ENCODE data around the gene MESP2.

DNA sequence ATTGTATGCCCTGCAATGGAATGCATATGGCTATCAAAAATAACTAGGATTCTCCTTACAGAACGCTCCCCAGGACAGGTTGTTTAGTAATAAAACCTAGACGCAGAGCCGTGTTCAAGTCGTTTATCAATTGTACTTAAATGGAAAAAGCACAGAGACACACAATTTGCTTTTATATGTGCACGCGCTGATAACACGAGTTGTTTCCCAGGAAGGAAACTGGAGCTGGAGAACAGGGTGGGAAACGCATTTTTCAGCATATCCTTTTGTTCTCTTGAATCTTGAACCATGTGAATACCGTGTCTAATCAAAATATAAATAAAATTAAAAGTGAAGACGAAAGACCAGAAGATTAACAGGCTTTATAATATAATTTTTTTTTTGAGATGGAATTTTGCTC lies 42.2 kb downstream of the MESP2 start:
- TF ChIP-seq TARDBP (IDR thresholded peaks at IDR 0.05) = no peak
- TF ChIP-seq SUZ12 (IDR thresholded peaks at IDR 0.05) = no peak
- TF ChIP-seq ARNT (IDR thresholded peaks at IDR 0.05) = no peak
- TF ChIP-seq FOXK2 (IDR thresholded peaks at IDR 0.05) = no peak
- no peak for TF ChIP-seq BHLHE40 (IDR thresholded peaks at IDR 0.05; ENCODE audit: borderline replicate concordance)
- TF ChIP-seq NFRKB (IDR thresholded peaks at IDR 0.05) = no peak

Data from HEK293T (cell line).